ENCODE data around the gene STYX.
A peak's percentile ranks its signal among the peaks of the same experiment; 100 is the strongest.

The STYX gene, protein sequence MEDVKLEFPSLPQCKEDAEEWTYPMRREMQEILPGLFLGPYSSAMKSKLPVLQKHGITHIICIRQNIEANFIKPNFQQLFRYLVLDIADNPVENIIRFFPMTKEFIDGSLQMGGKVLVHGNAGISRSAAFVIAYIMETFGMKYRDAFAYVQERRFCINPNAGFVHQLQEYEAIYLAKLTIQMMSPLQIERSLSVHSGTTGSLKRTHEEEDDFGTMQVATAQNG

DNA sequence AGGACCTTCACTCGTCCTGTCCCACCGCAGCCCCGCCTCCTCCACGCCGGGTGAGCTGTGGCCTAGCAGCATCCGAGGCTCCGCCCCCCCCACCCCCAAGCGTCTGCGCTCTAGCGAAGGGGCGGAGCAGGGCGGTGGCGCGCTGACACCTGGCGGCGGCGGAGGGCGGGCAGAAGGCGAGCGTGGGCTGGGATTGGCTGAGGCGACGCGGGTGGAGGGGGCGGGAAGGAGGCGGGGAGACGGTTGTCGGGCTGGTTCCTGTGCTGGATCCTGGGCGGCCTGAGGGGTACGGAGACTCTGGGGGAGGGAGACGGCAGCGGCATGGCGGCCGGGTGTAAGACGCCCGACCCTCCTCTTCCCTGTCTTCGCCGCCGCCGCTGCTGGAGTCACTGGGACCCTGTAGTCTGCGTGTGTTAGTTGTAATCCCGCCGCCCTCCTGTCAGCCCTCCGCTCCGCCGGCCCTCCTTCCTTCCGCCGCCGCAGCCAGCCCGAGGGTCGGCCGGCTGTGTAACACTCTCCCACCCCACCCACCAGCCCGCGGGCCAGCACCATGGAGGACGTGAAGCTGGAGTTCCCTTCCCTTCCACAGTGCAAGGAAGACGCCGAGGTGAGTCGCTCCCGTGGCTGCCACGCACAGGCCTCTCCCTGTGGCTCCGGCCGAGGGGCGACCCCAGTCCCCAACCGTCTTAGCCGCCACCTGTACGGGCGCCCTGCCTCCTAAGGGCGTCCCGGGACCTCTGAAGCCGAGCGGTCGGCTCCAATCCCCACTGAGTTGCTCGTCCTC is at the start of gene STYX:
STYX (plus strand) TSS at position 242 of the 784 bp plus-strand sequence; CDS start at position 551, 309 bp downstream.
- DNase-seq, result peak; percentile 98

DNA sequence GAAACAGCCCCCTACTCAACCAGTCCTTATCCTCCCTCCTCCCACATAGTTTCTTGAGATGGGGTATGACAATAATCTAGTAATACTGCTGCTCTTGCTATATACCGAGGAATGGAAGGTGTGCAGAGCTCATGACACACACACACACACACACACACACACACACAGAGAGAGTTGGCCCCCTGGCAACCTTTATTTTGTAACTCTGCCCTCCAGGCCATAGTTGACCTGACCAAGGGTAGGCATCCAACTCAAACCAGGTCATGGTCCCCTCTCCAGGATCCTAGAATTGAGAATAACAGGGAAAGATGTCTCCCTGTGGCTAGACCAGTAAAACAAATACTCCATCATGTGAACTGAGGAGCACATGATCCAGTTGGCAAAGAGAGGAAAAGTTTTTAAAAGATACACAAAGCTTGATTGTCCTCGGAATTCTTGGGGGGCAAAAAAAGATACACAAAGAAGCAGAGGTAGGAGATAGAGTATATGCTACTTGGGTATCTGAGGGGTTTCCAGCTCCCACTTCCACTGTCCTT is 45.9 kb upstream of the STYX start:
- DNase-seq, result no peak

DNA sequence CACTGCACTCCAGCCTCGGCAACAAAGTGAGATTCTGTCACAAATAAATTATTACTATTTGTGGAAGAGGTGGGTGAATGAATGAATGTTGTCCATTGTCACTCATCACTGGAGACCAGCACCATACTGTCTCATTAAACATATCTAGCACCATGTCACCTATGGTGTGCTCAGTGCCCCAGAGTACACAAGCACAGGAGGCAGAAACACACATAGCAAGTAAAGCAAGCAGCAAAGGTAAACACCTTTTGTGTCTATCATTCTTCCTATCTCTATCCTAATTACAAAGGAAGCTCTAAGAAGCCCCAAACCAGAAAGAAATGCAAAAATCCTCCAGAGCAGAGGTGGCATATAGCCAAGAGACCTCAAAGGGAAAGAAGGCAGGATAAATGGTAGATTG is 43.8 kb upstream of the STYX start:
- no peak for DNase-seq

DNA sequence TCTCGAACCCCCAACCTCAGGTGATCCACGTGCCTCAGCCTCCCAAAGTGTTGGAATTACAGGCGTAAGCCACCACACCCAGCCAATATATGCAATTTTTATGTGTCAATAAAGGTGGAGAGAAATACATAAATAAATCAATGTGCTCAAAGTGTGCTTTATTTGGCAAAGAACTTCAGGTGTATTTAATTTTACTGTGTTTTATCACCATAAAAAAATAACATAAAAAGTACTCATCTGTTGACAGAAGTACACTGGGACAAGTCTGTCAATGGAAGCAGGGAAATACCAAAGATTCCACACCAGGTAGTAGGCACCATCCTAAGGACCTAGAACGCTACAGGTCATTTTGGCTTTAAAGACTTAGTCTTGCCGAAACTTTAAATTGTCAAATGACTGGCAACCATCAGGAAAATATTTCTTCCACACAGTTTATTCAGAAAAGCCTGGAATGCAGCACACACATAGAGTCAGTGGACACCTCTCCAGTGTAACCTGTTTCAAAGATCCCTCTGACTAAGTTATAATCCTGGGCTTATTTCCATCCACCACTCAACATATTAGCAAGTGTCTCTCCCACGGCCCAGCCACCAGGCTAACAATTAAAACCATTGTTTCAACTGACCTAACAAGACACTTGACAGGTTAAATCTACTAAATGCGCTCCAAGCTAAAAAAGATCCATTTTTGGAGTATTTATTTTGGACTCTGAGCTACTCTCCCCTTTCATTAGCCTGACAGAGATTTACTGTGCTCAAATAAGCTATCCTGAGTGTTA is 38.8 kb upstream of the STYX start:
- DNase-seq, result no peak

DNA sequence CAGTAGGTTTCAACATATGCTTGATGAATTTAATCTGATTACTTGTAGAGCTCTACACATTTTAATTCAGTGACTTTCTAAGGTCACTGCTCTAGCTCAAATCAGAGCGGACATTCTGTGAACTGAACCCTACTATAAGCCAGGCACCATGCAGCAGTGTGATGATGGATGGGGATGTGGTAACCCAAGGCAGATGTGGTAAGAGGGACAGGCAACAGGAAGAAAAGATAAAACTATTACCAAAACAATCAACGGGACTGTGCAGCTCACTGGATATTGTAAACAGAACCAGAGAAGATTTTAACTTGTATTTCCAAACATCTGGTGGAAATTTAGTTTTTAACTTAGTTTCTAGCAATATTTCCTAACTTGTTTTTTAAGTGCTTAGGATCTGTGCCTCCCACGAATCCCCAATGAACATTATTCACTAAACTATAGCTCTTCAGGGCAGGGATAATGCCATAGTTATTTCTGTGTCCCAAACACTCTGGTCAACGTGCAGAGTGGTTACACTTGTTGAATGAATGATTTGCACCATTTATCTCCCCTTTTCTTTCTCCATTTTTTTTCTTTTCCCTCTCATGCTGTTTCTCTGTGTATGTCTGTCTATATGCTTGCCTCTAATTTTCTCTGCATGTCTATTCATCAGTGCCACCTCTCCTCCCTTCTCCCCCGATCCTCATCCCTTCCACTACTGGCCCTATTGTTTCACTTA is 37.6 kb upstream of the STYX start:
- DNase-seq, result no peak

DNA sequence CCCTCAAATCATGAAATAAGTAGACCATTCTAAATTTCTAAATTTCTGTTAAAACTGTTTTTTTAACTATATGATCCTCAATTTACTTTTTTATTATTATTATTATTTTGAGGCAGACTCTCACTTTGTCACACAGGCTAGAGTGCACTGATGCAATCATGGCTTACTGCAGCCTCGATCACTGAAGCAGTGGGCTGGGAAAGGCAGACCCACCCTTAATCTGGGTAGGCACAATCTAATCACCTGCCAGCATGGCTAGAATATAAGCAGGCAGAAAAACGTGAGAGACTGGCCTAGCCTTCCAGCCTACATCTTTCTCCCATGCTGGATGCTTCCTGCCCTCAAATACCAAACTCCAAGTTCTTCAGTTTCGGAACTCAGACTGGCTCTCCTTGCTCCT is 36.9 kb upstream of the STYX start:
- DNase-seq, result no peak

DNA sequence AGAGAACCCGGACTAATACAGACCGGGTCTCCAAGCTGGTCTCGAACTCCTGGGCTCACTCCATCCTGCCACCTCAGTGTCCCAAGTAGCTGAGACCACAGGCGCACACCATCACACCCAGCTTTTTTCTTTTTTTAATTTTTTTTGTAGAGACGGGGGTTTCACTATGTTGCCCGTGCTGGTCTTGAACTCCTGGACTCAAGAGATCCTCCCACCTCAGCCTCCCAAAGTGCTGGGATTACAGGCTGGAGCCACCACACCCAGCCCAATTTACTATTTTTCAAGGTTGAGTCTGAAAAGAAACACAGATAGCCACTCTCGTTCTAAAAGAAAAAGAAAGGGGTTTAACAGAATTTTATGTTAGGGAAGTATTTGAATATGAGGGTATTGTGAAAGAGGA is 36.4 kb upstream of the STYX start:
- DNase-seq, result no peak

DNA sequence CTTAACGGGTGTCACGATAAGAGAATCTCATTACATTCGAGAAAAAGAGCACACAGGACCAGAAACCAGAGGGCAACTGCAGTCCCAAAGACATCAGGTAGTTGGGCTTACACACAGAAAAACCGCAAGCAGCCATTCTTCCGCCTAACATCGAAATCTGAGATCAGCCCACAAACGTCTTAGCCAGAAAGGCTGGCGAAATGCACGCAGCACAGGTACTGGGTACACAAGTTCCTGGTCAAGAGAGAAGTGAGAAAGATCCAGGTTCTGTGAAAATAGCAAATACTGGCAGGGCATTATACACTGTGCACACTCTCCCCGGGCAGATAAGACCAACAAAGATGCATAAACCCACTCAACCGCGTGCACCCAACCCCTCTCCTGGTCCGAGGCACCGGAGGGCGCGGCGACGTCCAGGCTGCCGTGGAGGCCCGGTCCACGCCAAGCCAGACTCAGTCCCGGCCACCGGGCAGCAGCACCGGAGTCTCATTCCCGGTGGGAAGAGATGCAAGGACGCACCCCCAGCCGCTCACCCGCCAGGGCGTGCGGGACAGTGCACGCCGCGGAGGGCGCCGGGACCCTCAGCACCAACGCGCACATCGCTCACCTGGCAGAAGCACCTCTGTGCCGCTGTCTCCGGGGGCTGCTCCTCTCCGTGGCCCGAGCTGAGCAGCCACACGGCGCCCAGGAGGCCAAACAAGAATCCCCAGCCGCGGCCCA is 35.0 kb upstream of the STYX start:
- peak; percentile 23 for DNase-seq

DNA sequence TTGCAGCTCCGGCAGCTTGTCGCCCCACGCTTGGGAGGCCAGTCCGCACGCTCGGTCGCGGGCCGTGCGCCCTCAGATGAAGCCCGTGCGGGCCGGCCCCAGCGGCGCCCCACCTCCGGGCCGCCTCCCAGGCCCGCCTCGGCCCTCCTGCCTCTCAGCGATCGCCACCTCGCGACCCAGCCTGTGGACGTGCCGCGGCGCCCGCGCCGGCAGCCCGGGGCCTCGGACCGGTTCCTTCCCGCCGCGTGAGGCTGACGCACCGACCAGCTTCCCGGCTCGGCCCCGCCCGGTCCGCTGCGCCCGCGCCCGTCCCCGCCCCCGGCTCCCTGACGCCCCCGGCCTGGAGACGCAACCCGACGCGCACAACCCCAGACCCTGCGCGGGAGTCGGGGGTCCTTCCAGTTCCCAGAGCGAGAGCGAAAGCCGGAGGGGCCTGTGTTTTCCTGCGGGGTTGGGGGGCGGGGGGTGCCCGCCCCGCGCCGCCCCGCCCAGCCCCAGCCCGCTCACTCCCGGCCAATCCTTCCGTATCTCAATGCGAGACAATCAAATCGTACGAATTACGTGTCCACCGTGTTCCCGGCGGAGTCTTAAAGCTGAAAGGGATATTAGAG is 34.4 kb upstream of the STYX start, which contains the start of gene ERO1A:
ERO1A (minus strand) TSS at position 78 of the 611 bp plus-strand sequence; CDS start at position 1, 77 bp downstream.
- peak; percentile 70 for DNase-seq

DNA sequence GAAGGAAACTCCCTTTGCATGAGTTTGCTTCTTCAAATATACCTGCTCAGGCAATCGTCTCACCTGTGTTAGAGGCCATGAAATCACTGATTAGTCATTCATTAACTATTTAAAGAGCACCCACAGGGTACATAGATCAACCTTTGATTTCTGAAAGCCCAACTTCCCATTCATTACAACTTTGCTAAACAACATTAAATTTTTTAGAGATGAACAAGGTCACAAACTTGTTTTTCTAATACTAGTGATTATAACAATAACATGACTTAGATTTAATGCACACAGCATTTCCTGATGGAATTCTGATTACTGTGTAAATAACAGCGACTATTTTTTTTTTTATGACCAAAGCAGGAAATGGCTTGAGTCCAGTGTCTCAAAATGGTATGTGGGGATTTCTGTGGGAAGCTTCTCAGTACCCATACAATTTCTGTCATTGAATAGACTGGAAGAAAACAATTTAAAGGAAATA is 29.2 kb upstream of the STYX start:
- no peak for DNase-seq

DNA sequence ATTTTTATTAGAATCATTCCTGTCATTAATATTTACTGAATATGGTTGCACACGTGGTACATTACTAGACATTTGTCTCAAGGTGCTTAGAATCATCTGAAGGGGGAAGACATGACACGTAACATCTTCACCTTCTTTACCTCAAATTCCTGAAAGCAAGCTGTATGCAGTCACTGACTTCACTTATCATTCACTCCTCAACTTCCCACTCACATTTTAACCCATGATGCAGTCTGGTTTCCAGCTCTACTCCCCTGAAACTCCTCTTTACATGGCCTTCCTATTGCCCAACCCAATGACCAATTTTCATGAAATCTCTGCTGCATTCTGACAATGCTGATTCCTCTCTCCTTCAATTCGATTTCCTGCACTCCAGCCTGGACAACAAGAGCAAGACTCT is 28.7 kb upstream of the STYX start:
- peak; percentile 39 for DNase-seq

DNA sequence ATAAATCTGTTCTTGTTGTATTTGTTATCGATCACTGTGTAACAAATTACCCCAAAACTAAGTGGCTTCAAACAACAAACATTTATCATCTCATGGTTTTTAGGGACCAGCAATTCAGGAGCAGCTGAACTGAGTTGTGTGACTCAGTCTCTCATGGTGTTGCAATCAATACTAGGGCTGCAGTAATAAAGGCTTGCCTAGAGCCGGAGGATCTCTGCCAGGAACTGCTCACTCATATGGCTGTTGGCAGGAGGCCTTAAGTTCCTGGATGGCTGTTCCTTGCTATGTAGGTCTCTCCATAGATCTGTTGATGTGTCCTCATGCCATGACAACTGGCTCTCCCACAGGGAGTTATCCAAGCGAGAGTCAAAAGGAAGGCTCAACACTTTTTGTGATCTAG is 26.7 kb upstream of the STYX start:
- DNase-seq, result peak; percentile 87

DNA sequence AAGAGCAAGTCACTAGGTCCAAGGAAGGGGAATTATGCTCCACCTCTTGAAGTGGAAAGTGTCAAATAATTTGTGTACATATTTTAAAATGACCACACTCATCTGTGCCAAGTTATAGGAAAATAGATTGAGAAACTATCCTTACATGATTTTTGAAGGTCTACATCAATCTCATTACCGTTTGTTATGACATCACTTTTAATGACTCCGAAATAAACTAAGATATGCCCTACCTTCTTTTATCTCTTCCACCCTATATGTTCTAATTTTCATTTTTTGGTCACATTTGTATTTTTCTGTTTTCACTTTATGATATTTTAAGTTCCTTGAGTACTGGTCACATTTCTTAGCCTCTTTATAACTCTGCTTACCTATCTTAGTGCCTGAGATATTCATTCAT is 26.3 kb upstream of the STYX start:
- no peak for DNase-seq

DNA sequence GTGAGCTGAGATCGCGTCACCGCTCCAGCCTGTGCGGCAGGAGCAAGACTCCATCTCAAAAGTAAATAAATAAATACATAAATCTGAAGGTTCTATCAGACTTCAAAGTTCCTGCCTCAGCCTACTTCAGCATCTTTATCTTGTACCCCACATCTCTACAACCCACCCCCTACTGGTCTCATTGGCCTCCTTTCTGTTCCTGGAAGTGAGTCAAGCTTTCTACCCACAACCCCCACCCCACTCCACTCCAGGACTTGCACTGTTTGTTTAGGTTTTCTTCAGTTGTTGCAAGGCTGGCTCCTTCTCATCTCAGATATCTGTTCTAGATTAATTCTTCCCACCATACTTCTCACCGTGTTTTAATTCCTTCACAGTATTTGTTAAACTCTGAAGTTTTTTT is 23.7 kb upstream of the STYX start:
- no peak for DNase-seq

DNA sequence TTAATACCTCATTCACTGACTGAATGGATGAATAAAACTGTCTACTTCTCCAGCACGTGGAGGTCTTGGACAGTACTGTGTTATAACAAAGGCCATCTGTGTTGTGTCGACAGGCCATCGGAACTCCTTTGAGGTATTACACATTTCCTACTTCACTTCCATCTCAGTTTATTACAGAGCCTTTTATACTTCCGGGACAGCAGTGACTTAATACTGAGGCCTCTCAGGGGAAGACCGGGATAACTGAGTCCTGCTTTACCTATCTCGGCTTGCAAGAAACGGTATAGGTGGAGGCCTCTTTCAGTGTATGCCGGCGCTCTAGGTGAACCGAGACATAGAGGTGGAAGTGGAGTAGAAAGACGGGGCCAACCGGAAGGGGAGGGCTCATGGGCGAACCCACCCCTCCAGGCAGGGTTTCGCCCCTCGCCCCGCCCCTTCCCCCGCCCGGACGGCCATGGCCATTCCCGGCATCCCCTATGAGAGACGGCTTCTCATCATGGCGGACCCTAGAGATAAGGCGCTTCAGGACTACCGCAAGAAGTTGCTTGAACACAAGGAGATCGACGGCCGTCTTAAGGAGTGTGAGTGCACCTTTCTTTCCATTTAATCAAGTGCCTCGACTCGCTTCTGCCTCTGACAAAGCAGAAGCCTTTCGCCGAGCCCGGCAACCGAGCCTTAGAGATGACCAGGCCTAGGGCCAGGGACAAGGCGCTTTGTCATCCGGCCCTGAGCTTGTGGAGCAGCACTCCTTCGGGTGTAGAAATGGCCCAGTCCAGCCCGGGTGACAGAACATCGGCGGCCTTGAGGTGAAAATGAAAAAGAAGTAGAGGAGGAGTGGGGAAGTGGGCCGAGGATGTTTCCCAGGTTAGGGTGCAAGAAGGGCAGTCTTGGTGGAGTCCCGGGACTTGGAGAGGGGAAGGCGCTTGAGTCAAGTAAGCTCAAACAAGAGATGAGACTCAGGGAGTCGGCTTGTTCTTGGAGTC is 23.0 kb upstream of the STYX start, which contains the start of gene PSMC6:
PSMC6 (plus strand) TSS at position 477 of the 983 bp plus-strand sequence; CDS start at position 497, 20 bp downstream.
- peak; percentile 85 for DNase-seq

DNA sequence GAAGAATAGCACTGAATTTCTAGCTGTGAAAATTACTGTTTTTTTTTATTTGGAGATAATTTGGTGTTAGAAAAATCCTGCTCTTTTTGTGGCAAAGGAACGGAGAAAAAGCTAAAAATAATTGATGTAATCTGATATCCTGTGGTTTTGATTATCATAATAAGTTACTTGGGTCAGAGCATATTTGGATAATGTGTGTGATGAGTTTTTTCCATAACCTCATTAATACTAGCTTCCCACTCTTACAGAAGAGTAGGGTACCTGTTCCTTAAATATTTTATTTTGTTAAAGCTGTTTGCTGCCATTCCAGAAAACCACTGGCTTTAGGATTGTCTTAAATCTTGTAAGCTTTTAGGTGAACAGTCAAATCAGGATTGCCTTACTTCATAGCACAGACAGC is 18.3 kb upstream of the STYX start:
- no peak for DNase-seq

DNA sequence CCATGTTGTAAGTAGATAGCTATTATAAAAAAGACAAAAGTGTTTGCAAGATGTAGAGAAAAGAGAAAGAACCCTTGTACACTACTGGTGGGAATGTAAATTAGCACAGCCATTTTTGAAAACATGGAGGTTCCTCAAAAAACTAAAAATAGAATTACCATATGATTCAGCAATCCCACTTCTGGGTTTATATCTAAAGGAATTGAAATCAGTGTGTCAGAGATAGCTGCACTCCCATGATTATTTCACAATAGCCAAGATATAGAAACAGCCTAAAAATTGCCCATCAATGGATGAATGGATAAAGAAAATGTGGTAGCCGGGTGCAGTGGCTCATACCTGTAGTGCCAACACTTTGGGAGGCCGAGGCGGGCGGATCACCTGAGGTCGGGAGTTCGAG is 13.8 kb upstream of the STYX start:
- no peak for DNase-seq

DNA sequence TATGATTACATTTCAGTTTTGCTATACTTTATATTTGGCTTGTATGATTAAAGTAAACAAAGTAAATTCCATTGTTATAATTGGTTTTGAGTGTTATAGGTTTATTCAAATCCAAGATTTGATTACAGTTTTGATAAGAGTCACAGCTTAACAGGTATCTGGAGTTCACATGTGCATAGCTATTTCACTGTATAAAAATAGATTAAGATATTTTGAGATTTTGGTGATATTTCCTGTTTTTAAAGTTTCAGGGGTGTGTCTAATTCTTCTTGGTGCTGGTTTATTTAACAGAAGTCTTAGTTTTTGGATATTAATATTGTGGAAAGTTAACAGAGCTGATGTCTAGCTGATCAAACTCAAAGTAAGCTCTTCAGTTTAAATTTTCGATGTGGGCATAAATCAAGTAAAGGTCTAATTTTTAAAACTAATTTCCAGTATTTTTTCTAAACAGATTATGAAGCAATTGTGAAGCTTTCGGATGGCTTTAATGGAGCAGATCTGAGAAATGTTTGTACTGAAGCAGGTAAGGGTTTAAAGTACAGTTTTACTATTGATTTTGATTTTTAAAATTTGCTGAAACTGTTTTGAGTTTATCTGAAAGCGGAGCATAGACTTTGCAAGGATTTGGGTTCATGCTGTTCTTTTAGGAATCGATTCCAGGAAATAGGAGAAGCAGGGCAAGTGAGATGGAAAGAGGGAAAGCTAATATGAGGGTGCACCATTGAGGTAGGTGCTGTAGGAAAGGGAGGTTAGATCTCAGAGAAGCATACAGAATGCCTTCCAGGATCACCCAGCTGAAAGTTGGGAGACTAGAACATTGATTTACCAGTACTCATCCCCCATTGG is 6.2 kb upstream of the STYX start:
- no peak for DNase-seq

DNA sequence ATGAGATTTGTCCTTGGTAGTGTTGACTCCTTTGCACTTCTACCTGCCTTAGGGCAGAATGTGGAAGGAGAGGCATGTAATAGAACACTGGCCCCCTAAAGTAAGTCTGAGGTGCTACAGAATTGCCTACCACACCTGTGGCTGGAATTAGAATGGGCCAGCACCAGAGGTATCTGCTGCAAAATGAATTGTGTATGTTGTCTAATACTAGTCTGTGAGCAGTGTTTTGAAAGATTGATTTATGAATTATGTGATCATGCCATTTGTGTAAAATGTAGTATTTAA is 5.7 kb upstream of the STYX start:
- no peak for DNase-seq
